Measurements from ENCODE around the gene MAPRE3.

MAPRE3 gene

GRCh38 chr2:27009716-27010115 is 39.3 kb downstream of the MAPRE3 start:
- Histone ChIP-seq H3K36me3 (no peaks in the 10 kb centered on the region; a peak in 1 of 22 replicates), H3K4me3 (no peak overlapping the region), H3K4me1 (peaks cover 0 to 10% (median 0%) of the 10 kb centered on the region in 10 experiments; a peak in 8 of 20 replicates), H3K27ac (no peak overlapping the region), H3K9me3 (replicated peaks in 1 of 11) (0 out of 22 replicates have a peak, but pooled peaks cover 0 to 4% (median 0%) of the 10 kb centered on the region in 11 experiments), H3K27me3 (no peaks in the 10 kb centered on the region), H3K4me2 (no peak overlapping the region), H4K20me1 (no peaks in the 10 kb centered on the region; a peak in 2 of 22 replicates), H3K9ac (no peak overlapping the region)
- TF ChIP-seq Cebpa-rat (IDR thresholded peaks at IDR 0.05), result no peak

- Histone ChIP-seq H3K4me2 (peak overlapping the region in 2 of 11 experiments; percentile 18 to 30; a peak in 3 of 22 replicates), H3K4me3 (no peak overlapping the region), H3K27me3 (no peaks in the 10 kb centered on the region), H3K9ac (no peak overlapping the region), H3K9me3 (replicated peaks in 1 of 11) (0 out of 22 replicates have a peak, but pooled peaks cover 0 to 4% (median 0%) of the 10 kb centered on the region in 11 experiments), H4K20me1 (no peaks in the 10 kb centered on the region; a peak in 2 of 22 replicates), H3K36me3 (no peaks in the 10 kb centered on the region; a peak in 1 of 22 replicates), H3K4me1 (peaks cover 0 to 12% (median 0%) of the 10 kb centered on the region in 10 experiments; a peak in 8 of 20 replicates), H3K27ac (no peak overlapping the region)
- TF ChIP-seq Cebpa-rat (IDR thresholded peaks at IDR 0.05), result no peak
Observed at GRCh38 chr2:27010139-27010538, 39.7 kb downstream of the MAPRE3 start.

GRCh38 chr2:27013738-27014137 is 43.3 kb downstream of the MAPRE3 start:
- no peak for TF ChIP-seq Cebpa-rat (IDR thresholded peaks at IDR 0.05)
- Histone ChIP-seq H3K4me1 (peaks cover 0 to 28% (median 9%) of the 10 kb centered on the region in 10 experiments; a peak in 12 of 20 replicates), H3K4me2 (no peak overlapping the region), H3K36me3 (no peaks in the 10 kb centered on the region; a peak in 1 of 22 replicates), H3K4me3 (no peak overlapping the region), H4K20me1 (peaks cover 0 to 19% (median 4%) of the 10 kb centered on the region in 11 experiments; a peak in 8 of 22 replicates), H3K27me3 (no peaks in the 10 kb centered on the region), H3K27ac (no peak overlapping the region), H3K9me3 (replicated peaks in 1 of 11) (no peaks in the 10 kb centered on the region), H3K9ac (no peak overlapping the region)

- Histone ChIP-seq H3K9me3 (replicated peaks in 1 of 11) (no peaks in the 10 kb centered on the region), H3K36me3 (no peaks in the 10 kb centered on the region; a peak in 1 of 22 replicates), H3K4me3 (no peak overlapping the region), H3K9ac (no peak overlapping the region), H3K4me1 (peaks cover 0 to 28% (median 9%) of the 10 kb centered on the region in 10 experiments; a peak in 12 of 20 replicates), H3K4me2 (peak overlapping the region in 3 of 11 experiments; percentile 43 to 66 (median 47); a peak in 2 of 22 replicates), H3K27ac (no peak overlapping the region), H3K27me3 (no peaks in the 10 kb centered on the region), H4K20me1 (peaks cover 0 to 19% (median 4%) of the 10 kb centered on the region in 11 experiments; a peak in 8 of 22 replicates)
- no peak for TF ChIP-seq Cebpa-rat (IDR thresholded peaks at IDR 0.05)
Observed at GRCh38 chr2:27014771-27015433, 44.5 kb downstream of the MAPRE3 start.

GRCh38 chr2:27016801-27017325 is 46.4 kb downstream of the MAPRE3 start:
- Histone ChIP-seq H3K27me3 (no peaks in the 10 kb centered on the region), H3K27ac (no peak overlapping the region), H3K4me3 (no peak overlapping the region)

GRCh38 chr2:27018142-27018541 is 47.7 kb downstream of the MAPRE3 start:
- peaks cover 0 to 15% (median 1%) of the 10 kb centered on the region in 11 experiments; a peak in 9 of 22 replicates for H3K36me3 ChIP-seq
- no peak overlapping the region for H3K4me2 ChIP-seq
- H3K27me3 ChIP-seq, result no peaks in the 10 kb centered on the region
- no peak overlapping the region for H3K27ac ChIP-seq
- H3K4me1 ChIP-seq, result peaks cover 0 to 17% (median 7%) of the 10 kb centered on the region in 10 experiments; a peak in 12 of 20 replicates
- H3K9me3 ChIP-seq (replicated peaks in 1 of 11), result no peaks in the 10 kb centered on the region
- TF ChIP-seq Cebpa-rat (IDR thresholded peaks at IDR 0.05), result no peak
- H3K4me3 ChIP-seq, result no peak overlapping the region
- no peak overlapping the region for H3K9ac ChIP-seq
- peaks cover 0 to 37% (median 4%) of the 10 kb centered on the region in 11 experiments; a peak in 8 of 22 replicates for H4K20me1 ChIP-seq

More at GRCh38 chr2:27016801-27017325, 46.4 kb downstream of the MAPRE3 start:
- H3K9me3 ChIP-seq (replicated peaks in 1 of 11), result no peaks in the 10 kb centered on the region
- no peak overlapping the region for H3K9ac ChIP-seq
- peaks cover 0 to 17% (median 7%) of the 10 kb centered on the region in 10 experiments; a peak in 12 of 20 replicates for H3K4me1 ChIP-seq
- TF ChIP-seq Cebpa-rat (IDR thresholded peaks at IDR 0.05), result no peak
- peak overlapping the region in 1 of 11 experiments; percentile 66; a peak in 1 of 22 replicates for H3K4me2 ChIP-seq
- H3K36me3 ChIP-seq, result peaks cover 0 to 2% (median 0%) of the 10 kb centered on the region in 11 experiments; a peak in 2 of 22 replicates
- peaks cover 0 to 27% (median 4%) of the 10 kb centered on the region in 11 experiments; a peak in 8 of 22 replicates for H4K20me1 ChIP-seq

GRCh38 chr2:27019459-27019858 is 49.0 kb downstream of the MAPRE3 start:
- Histone ChIP-seq H3K36me3 (peaks cover 0 to 28% (median 13%) of the 10 kb centered on the region in 11 experiments; a peak in 13 of 22 replicates), H3K27ac (no peak overlapping the region), H3K4me2 (no peak overlapping the region), H3K4me1 (peaks cover 0 to 17% (median 7%) of the 10 kb centered on the region in 10 experiments; a peak in 12 of 20 replicates), H3K9ac (no peak overlapping the region), H3K27me3 (no peaks in the 10 kb centered on the region), H4K20me1 (peaks cover 0 to 49% (median 4%) of the 10 kb centered on the region in 11 experiments; a peak in 10 of 22 replicates), H3K4me3 (no peak overlapping the region), H3K9me3 (replicated peaks in 1 of 11) (no peaks in the 10 kb centered on the region)
- no peak for TF ChIP-seq Cebpa-rat (IDR thresholded peaks at IDR 0.05)

GRCh38 chr2:27019931-27020855 is 49.8 kb downstream of the MAPRE3 start:
- Histone ChIP-seq H3K9ac (no peak overlapping the region), H3K27me3 (no peaks in the 10 kb centered on the region), H3K4me2 (no peak overlapping the region), H3K27ac (no peak overlapping the region), H3K9me3 (replicated peaks in 1 of 11) (no peaks in the 10 kb centered on the region), H4K20me1 (peaks cover 0 to 57% (median 4%) of the 10 kb centered on the region in 11 experiments; a peak in 10 of 22 replicates), H3K4me1 (peaks cover 0 to 17% (median 7%) of the 10 kb centered on the region in 10 experiments; a peak in 12 of 20 replicates), H3K4me3 (no peak overlapping the region), H3K36me3 (peaks cover 0 to 35% (median 19%) of the 10 kb centered on the region in 11 experiments; a peak in 15 of 22 replicates)
- no peak for TF ChIP-seq Cebpa-rat (IDR thresholded peaks at IDR 0.05)

All from BLaER1 treated with 17β-estradiol and CSF1 and Interleukin-3, amounts not matched to agents 10 nM and 100 nM (cell line).